Measurements from ENCODE around the gene SGO2. TPM values are rescaled to one million over a fixed set of nuclear protein-coding genes. Genes with fewer than 3 reads are reported as not detected.

SGO2 gene
- total RNA-seq, 1 experiment from 2014 or later = 25.4 TPM

DNA sequence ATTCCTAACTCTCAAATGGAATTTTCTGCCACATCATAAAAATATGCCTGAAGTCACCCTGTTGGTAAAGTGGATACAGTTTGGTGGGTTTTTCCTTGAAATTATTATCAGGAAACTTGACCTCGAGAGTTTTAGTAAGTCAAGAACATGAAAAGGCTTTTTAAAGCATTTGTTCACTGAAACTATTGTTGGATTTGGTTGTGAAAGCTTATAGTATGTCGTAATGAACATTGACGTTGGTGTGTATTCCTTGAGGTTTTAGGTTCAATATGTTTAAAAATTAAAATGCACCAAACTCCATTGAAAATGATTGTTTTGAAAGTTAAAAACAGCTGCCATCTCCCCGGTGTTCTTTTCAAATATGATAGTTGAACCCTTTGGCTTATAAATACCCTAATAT is 90.6 kb downstream of the SGO2 start:
- Histone ChIP-seq H3K27ac (ENCODE audit: low read depth, low read length) (no peak overlapping the region), H3K9me3 (ENCODE audit: control insufficient read depth in 1 of 2, insufficient read depth in 1 of 2, low read depth in 1 of 2, low read length in 2 of 2) (no peaks in the 10 kb centered on the region), H3K4me1 (ENCODE audit: control insufficient read depth in 1 of 2, insufficient read depth in 2 of 2, low read length in 2 of 2) (peaks cover 0 to 7% of the 10 kb centered on the region in 2 experiments; a peak in 2 of 4 replicates), H3K9ac (ENCODE audit: low read length) (no peak overlapping the region), H4K20me1 (ENCODE audit: insufficient read depth) (no peaks in the 10 kb centered on the region), H3K9me2 (ENCODE audit: insufficient read depth) (no peaks in the 10 kb centered on the region), H3K4me3 (replicated peaks in 1 of 2; ENCODE audit: low read depth in 1 of 2, low read length in 2 of 2) (no peak overlapping the region), H3K27me3 (ENCODE audit: insufficient read depth, low read length) (no peaks in the 10 kb centered on the region), H3K4me2 (ENCODE audit: low read length) (no peak overlapping the region), H3K36me3 (ENCODE audit: control insufficient read depth in 1 of 2, insufficient read depth in 2 of 2, low read length in 2 of 2) (no peaks in the 10 kb centered on the region), H3K79me2 (ENCODE audit: insufficient read depth, low read length) (no peaks in the 10 kb centered on the region), H2AFZ (ENCODE audit: low read depth, low read length, poor library complexity, severe bottlenecking) (no peak overlapping the region)
- CTCF ChIA-PET = no interaction called here
- ATAC-seq (no peak), DNase-seq (ENCODE audit: low read depth, low spot score) (no peak)
- POLR2A ChIA-PET = no interaction called here
- BruUV-seq (replicated peaks) = no TSS peak
- TF ChIP-seq ELF1 (IDR thresholded peaks at IDR 0.05; ENCODE audit: borderline replicate concordance, low read depth) = no peak
- no peak for TF ChIP-seq SIN3A (IDR thresholded peaks at IDR 0.05; ENCODE audit: low read depth)
- TF ChIP-seq CEBPB (IDR thresholded peaks at IDR 0.05; ENCODE audit: low read depth) = no peak
- TF ChIP-seq SRF (IDR thresholded peaks at IDR 0.05; ENCODE audit: low read depth) = no peak
- TF ChIP-seq EGR1 (IDR thresholded peaks at IDR 0.05; ENCODE audit: low read depth) = no peak
- TF ChIP-seq JUND (IDR thresholded peaks at IDR 0.05) = no peak
- TF ChIP-seq, protein P1, sequence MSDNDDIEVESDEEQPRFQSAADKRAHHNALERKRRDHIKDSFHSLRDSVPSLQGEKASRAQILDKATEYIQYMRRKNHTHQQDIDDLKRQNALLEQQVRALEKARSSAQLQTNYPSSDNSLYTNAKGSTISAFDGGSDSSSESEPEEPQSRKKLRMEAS (IDR thresholded peaks at IDR 0.05) = no peak
- TF ChIP-seq ATF3 (IDR thresholded peaks at IDR 0.05) = no peak
- TF ChIP-seq SP1 (IDR thresholded peaks at IDR 0.05; ENCODE audit: low read depth) = no peak
- TF ChIP-seq, protein P2, sequence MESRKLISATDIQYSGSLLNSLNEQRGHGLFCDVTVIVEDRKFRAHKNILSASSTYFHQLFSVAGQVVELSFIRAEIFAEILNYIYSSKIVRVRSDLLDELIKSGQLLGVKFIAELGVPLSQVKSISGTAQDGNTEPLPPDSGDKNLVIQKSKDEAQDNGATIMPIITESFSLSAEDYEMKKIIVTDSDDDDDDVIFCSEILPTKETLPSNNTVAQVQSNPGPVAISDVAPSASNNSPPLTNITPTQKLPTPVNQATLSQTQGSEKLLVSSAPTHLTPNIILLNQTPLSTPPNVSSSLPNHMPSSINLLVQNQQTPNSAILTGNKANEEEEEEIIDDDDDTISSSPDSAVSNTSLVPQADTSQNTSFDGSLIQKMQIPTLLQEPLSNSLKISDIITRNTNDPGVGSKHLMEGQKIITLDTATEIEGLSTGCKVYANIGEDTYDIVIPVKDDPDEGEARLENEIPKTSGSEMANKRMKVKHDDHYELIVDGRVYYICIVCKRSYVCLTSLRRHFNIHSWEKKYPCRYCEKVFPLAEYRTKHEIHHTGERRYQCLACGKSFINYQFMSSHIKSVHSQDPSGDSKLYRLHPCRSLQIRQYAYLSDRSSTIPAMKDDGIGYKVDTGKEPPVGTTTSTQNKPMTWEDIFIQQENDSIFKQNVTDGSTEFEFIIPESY (IDR thresholded peaks at IDR 0.05; ENCODE audit: extremely low read depth, insufficient replicate concordance, low read length) = no peak
- TF ChIP-seq FOSL1 (IDR thresholded peaks at IDR 0.05; ENCODE audit: low read depth) = no peak
- TF ChIP-seq ZNF274 (IDR thresholded peaks at IDR 0.05; ENCODE audit: low read depth, low read length) = no peak
- TF ChIP-seq YY1 (IDR thresholded peaks at IDR 0.05; ENCODE audit: extremely low read depth, insufficient replicate concordance, low read depth, low read length) = no peak
- no peak for TF ChIP-seq POLR2A (IDR thresholded peaks at IDR 0.05; ENCODE audit: borderline replicate concordance, extremely low read depth, insufficient read depth, insufficient read length)
- TF ChIP-seq CBX3 (IDR thresholded peaks at IDR 0.05; ENCODE audit: low read depth) = no peak
- TF ChIP-seq, protein P3, sequence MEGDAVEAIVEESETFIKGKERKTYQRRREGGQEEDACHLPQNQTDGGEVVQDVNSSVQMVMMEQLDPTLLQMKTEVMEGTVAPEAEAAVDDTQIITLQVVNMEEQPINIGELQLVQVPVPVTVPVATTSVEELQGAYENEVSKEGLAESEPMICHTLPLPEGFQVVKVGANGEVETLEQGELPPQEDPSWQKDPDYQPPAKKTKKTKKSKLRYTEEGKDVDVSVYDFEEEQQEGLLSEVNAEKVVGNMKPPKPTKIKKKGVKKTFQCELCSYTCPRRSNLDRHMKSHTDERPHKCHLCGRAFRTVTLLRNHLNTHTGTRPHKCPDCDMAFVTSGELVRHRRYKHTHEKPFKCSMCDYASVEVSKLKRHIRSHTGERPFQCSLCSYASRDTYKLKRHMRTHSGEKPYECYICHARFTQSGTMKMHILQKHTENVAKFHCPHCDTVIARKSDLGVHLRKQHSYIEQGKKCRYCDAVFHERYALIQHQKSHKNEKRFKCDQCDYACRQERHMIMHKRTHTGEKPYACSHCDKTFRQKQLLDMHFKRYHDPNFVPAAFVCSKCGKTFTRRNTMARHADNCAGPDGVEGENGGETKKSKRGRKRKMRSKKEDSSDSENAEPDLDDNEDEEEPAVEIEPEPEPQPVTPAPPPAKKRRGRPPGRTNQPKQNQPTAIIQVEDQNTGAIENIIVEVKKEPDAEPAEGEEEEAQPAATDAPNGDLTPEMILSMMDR (IDR thresholded peaks at IDR 0.05 in 2 of 3, conservative IDR thresholded peaks at IDR 0.05 in 1 of 3; ENCODE audit: borderline replicate concordance in 1 of 3, insufficient read depth in 1 of 3, low read depth in 2 of 3, low read length in 2 of 3) = no peak
- no peak for TF ChIP-seq RAD21 (IDR thresholded peaks at IDR 0.05; ENCODE audit: low read depth)
- TF ChIP-seq TCF7L2 (IDR thresholded peaks at IDR 0.05; ENCODE audit: borderline replicate concordance, extremely low read depth, insufficient read depth, insufficient read length) = no peak
- TF ChIP-seq, protein P4, sequence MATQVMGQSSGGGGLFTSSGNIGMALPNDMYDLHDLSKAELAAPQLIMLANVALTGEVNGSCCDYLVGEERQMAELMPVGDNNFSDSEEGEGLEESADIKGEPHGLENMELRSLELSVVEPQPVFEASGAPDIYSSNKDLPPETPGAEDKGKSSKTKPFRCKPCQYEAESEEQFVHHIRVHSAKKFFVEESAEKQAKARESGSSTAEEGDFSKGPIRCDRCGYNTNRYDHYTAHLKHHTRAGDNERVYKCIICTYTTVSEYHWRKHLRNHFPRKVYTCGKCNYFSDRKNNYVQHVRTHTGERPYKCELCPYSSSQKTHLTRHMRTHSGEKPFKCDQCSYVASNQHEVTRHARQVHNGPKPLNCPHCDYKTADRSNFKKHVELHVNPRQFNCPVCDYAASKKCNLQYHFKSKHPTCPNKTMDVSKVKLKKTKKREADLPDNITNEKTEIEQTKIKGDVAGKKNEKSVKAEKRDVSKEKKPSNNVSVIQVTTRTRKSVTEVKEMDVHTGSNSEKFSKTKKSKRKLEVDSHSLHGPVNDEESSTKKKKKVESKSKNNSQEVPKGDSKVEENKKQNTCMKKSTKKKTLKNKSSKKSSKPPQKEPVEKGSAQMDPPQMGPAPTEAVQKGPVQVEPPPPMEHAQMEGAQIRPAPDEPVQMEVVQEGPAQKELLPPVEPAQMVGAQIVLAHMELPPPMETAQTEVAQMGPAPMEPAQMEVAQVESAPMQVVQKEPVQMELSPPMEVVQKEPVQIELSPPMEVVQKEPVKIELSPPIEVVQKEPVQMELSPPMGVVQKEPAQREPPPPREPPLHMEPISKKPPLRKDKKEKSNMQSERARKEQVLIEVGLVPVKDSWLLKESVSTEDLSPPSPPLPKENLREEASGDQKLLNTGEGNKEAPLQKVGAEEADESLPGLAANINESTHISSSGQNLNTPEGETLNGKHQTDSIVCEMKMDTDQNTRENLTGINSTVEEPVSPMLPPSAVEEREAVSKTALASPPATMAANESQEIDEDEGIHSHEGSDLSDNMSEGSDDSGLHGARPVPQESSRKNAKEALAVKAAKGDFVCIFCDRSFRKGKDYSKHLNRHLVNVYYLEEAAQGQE (IDR thresholded peaks at IDR 0.05; ENCODE audit: low read depth) = no peak
- no peak for TF ChIP-seq ZFX (IDR thresholded peaks at IDR 0.05)
- intact Hi-C loops (cut with micrococcal nuclease) = no loop called here
- RAD21 ChIA-PET (ENCODE audit: low non-redundant PET in 1 of 2, low total read pairs in 2 of 2, uncharacterized antibody in 2 of 2, unreplicated experiment in 2 of 2) = no interaction called here
